GM12801 (cell line): ENCODE results near the gene COL5A1.

ENCODE experiments used
- TF ChIP-seq, protein P1 (sequence below): IDR thresholded peaks from one replicate; pipeline ENCODE4 v1.5.1; 2011; ENCODE audit warnings: control low read depth; ENCODE audit not compliant: insufficient read length; ENCODE audit errors: extremely low read depth

Gene COL5A1

DNA sequence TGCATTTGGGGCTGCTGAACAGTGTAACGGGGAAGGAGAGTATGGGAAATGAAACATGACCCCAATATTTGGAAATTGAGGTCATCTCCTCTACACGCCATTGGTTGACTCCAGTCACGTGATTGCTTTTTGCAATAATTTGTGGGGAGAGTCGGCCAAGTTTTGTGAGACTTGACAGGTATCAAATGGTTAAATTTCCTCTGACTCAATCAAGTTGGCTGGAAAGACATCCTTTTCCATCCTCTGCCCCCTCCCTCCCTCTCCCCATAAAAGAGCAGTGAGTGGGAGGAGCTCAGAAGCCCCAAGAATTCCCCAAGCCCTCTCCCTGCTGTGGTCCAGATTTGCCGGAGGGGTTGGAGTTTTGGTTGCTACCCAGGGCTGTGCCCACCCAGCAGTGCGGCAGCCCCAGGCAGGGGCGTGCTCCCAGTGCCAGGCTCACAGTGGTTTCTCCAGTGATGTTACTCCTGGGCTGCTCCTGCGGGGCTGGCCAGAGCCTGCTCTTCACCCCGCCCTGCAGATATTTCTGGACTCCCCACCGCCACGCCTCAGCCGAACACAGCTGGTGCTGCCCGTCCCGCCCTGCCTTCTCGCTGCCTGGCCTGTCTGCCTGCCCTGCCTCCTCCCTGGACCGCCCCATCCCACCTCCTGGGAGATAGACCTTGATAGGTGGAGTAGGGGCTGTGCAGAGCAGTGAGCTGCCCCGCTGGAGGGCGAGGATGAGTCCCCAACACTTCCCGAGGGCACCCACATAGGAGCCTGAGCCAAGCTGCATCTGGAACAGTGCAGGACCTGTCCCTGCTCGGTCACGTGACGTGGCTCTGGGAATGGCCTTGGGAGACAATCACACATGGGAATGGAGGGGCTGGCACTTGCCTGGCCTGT lies 3.4 kb downstream of the COL5A1 start:
- TF ChIP-seq, protein P1, sequence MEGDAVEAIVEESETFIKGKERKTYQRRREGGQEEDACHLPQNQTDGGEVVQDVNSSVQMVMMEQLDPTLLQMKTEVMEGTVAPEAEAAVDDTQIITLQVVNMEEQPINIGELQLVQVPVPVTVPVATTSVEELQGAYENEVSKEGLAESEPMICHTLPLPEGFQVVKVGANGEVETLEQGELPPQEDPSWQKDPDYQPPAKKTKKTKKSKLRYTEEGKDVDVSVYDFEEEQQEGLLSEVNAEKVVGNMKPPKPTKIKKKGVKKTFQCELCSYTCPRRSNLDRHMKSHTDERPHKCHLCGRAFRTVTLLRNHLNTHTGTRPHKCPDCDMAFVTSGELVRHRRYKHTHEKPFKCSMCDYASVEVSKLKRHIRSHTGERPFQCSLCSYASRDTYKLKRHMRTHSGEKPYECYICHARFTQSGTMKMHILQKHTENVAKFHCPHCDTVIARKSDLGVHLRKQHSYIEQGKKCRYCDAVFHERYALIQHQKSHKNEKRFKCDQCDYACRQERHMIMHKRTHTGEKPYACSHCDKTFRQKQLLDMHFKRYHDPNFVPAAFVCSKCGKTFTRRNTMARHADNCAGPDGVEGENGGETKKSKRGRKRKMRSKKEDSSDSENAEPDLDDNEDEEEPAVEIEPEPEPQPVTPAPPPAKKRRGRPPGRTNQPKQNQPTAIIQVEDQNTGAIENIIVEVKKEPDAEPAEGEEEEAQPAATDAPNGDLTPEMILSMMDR: no peak

DNA sequence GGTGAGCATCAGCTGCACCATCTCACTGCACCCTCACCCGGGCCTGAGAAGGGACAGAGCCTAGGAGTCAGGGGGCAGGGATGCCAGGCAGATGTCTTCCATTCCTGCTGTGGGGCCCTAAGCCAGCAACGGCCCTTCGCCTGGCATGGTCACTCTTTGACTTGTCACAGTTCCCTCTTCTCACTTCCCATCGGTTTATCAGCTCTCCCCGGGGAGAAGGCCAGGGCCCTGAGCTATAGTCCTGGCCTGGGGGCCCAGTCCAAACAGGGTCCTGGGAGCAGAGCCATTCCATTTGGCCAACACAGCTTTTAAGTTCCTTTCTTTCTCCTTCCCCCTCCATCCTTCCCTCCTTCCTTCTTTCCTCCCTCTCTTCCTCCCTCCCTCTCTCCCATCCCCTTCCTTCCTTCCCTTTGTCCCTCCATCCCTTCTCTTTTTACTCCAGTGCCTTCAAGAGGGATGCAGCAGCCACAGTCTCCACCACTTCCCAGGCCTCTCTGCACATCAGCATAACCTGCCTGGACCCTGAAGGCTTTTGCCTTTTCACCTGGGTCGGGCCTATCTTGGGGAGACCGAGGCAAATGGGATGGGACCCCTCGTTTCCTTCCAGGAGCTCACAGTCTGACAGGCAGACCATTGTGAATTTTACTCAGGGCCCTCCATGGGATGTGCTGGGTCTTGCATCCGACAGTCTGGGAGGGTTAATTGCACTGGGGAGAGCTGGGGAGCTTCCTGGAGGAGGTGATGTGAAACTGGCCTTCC lies 4.2 kb downstream of the COL5A1 start:
- TF ChIP-seq, protein P1: no peak

DNA sequence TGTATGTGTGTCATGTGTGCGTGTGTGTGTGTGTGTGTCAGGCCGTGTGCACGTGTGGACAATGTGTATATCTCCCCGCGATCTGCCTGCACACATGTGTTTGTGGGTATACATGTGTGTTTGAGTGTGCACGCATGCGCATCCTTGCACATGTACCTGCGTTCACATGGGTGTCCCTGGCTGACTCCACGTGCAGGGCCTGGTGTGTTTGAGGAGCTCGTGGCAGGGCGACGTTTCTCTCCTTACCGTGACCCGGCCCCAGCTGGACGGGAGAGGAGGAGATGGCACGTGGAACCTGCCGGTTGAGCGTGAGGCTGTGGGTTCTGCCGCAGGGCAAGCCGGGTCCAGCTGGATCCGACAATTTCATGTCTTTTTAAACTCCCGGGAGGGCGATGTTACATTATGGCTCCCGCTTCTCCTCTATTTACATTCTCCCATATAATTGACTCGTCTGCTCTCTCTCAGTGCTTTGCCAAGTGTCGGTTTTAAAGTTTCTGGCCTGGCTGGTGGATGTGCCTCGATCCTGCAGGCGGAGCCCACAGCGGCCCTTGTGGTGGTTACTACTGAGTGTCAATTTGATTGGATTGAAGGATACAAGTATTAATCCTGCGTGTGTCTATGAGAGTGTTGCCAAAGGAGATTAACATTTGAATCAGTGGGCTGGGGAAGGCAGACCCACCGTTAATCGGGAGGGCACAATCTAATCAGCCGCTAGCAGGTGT lies 5.9 kb downstream of the COL5A1 start:
- TF ChIP-seq, protein P1: no peak

DNA sequence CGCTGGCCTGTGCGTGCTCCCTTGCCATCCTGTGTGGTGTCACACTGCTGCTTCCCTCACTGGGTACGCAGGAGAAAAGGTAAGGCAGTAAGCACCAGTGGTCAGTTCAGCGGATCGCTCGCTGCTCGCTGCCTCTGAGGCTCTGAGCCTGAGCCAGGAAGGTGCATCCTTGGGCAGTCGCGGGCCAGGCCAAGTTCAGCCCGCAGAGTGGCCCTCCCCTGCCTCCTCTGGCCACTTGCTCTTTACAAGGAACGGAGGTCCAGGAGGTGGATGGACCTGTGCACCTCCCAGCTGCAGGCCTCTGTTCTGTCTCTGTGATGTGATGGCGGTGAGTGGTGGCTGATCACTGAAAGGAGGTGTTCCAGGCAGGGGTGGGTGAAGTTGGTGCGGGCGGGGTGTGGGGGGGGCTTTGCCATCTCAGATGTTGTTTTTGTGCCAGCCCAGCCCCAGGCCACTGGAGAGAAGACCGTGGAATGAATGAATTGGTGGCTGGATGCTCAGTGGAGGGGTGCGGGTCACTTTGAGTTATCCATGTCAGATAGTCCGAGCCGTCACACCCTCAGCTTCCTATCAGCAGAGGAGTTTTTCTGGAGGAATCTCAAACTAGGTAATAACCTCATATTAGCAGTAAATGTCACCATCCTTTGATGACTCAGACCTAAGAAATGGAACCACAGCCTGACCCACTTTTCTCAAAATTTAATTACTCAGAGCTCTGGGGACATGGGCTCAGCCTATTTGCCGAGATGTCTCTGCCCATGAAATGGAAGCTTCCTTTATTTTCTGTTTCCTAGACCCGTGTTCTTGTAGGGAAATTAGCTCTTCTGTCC lies 7.3 kb downstream of the COL5A1 start:
- TF ChIP-seq, protein P1: no peak

DNA sequence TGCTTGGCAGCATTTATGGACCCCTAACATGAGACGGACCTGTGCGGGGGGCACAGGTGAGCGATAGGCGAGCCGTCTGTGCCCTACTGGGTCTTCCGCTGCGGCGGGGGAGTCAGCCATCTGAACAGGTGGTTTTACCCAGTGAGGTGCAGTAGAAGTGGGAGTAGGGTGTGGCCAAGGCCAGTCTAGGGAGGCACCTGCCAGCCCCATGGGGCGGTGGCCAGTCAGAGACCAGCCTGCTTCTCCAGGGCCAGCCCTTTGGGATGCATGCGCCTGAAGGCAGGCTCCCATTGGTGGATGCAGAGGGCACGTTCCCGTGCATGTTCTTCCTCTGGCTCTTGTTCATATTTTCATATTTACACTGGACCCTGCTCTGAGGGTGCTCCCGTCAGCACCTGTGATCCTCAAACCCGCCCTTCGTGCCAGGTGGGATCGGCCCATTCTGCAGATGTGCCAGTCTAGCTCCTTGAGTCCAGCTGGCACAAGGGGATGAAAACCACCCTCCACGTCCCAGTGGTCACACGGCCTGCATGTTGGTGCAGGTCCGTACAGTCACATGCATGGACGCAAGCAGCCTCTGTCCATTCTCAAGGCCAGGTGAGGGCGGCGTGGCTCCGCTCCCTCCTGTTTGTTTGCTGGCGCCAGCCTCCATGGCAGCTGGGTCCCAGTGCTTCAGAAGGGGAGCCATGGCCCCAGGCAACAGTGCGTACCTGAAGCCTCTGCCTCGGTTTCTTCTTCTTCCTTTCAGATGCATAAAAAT lies 9.0 kb downstream of the COL5A1 start:
- TF ChIP-seq, protein P1: no peak

DNA sequence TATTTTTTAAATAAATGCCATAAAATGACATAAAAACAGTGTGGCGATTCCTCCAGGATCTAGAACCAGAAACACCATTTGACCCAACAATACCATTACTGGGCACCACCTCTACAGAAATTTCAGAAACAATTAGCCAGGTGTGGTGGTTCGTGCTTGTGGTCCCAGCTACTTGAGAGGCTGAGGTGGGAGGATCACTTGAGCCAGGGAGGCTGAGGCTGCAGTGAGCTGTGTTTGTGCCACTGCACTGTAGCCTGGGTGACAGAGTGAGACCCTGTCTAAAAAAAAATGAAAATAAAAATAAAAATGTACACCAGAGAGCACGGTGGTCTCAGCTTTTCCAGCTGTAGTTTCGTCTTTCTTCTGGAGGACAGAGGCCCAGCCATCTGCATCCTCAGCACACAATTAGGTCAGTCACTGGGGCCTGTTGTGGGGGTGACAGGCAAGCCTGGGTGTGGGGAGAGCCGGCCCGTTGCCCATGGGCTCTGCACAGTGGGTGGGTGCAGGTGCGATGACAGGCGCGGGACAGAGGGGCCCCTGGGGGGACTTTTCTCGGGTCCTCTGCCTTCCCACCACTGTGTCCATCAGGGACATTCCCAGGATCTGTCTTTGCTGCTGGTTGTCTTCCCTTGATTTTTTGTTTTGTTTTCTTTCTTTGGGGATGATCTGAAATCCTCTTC lies 9.8 kb downstream of the COL5A1 start:
- TF ChIP-seq, protein P1: no peak
